HL-60/S4 (cell line): ENCODE measurements around the gene INPP5K.
"Not testable (repeated sequence)": the region's sequence is repeated elsewhere in the genome, so short reads cannot be mapped to it uniquely, and the experiment has no call there.

Experiments
- in situ Hi-C: fragments of 300-500 bp; cut with MboI; formaldehyde crosslinking; loops from 2 replicates; pipeline ENCODE4 v1.14.3; 2022; ENCODE audit warnings: low sequenced_read_pairs

INPP5K gene

GRCh38 chr17:1508709-1509108 lies 7.7 kb downstream of the INPP5K start:
- in situ Hi-C loops = not testable (repeated sequence)

- in situ Hi-C loops = no loop called here
Observed at GRCh38 chr17:1506649-1507267, 9.7 kb downstream of the INPP5K start.

GRCh38 chr17:1505586-1505985 lies 10.8 kb downstream of the INPP5K start:
- in situ Hi-C loops = no loop called here

GRCh38 chr17:1504866-1505265 lies 11.5 kb downstream of the INPP5K start:
- in situ Hi-C loops = no loop called here

- in situ Hi-C loops = no loop called here
Observed at GRCh38 chr17:1503699-1504098, 12.7 kb downstream of the INPP5K start.

- in situ Hi-C loops = no loop called here
Observed at GRCh38 chr17:1498869-1499268, 17.5 kb downstream of the INPP5K start.

- in situ Hi-C loops = no loop called here
Observed at GRCh38 chr17:1498233-1498632, 18.2 kb downstream of the INPP5K start.

- in situ Hi-C loops = no loop called here
Observed at GRCh38 chr17:1497831-1498230, 18.6 kb downstream of the INPP5K start.

GRCh38 chr17:1496869-1497268 lies 19.5 kb downstream of the INPP5K start:
- in situ Hi-C loops = no loop called here

GRCh38 chr17:1495265-1495989 lies 21.0 kb downstream of the INPP5K start:
- in situ Hi-C loops = no loop called here

GRCh38 chr17:1494736-1495253 lies 21.6 kb downstream of the INPP5K start:
- in situ Hi-C loops = no loop called here

- in situ Hi-C loops = no loop called here
Observed at GRCh38 chr17:1494203-1494602, 22.2 kb downstream of the INPP5K start.

GRCh38 chr17:1493291-1493980 lies 23.0 kb downstream of the INPP5K start:
- in situ Hi-C loops = no loop called here

GRCh38 chr17:1492249-1493206 lies 23.9 kb downstream of the INPP5K start, which contains the start of gene MYO1C:
MYO1C (minus strand) TSS chr17:1492686; CDS start chr17:1492487, 199 bp downstream.
- in situ Hi-C loops = no loop called here

GRCh38 chr17:1491443-1492248 lies 24.8 kb downstream of the INPP5K start:
- in situ Hi-C loops = no loop called here

- in situ Hi-C loops = no loop called here
Observed at GRCh38 chr17:1490643-1491442, 25.6 kb downstream of the INPP5K start.

- in situ Hi-C loops = no loop called here
Observed at GRCh38 chr17:1488826-1489270, 27.6 kb downstream of the INPP5K start.

GRCh38 chr17:1487939-1488825 lies 28.2 kb downstream of the INPP5K start:
- in situ Hi-C loops = no loop called here
